Neuronal stem cell (in vitro differentiated cells): ENCODE results near the gene ADGRV1.

ENCODE experiments used
- DNase-seq: peaks from one replicate; pipeline ENCODE4 v3.0.0-alpha.2; 2013; ENCODE audit warnings: low spot score
- H2AFZ ChIP-seq: one replicate; pipeline ENCODE4 v1.6.1; 2013; ENCODE audit warnings: mild to moderate bottlenecking, low read length, inconsistent platforms
- H2AK5ac ChIP-seq: 2 replicates; pipeline ENCODE4 v1.6.1; 2013; ENCODE audit warnings: low read depth, mild to moderate bottlenecking, inconsistent platforms, low read length, moderate library complexity, mixed read lengths
- H2BK120ac ChIP-seq: 2 replicates; pipeline ENCODE4 v1.6.1; 2013; ENCODE audit warnings: low read depth, mild to moderate bottlenecking, inconsistent platforms, low read length, moderate library complexity, mixed read lengths
- H2BK12ac ChIP-seq: one replicate; pipeline ENCODE4 v1.6.1; 2013; ENCODE audit warnings: low read length, inconsistent platforms
- H2BK15ac ChIP-seq: 2 replicates; pipeline ENCODE4 v1.6.1; 2013; ENCODE audit warnings: mild to moderate bottlenecking, low read length, inconsistent platforms, mixed read lengths
- H2BK5ac ChIP-seq: one replicate; pipeline ENCODE4 v1.6.1; 2013; ENCODE audit warnings: inconsistent platforms, mild to moderate bottlenecking, low read length, moderate library complexity
- H3K14ac ChIP-seq: one replicate; pipeline ENCODE4 v1.6.1; 2013; ENCODE audit warnings: low read length, inconsistent platforms
- H3K18ac ChIP-seq: 2 replicates; pipeline ENCODE4 v1.6.1; 2013; ENCODE audit warnings: low read length, inconsistent platforms
- H3K23ac ChIP-seq: 2 replicates; pipeline ENCODE4 v1.6.1; 2013; ENCODE audit warnings: low read depth, mild to moderate bottlenecking, mixed read lengths, low read length, inconsistent platforms; ENCODE audit not compliant: poor library complexity
- H3K27ac ChIP-seq: replicated peaks from 3 replicates; pipeline ENCODE4 v1.5.1; 2013; ENCODE audit warnings: low read length, inconsistent platforms
- H3K27me3 ChIP-seq, 3 experiments: 2 replicates each; pipeline ENCODE4 v1.6.1; 2013; ENCODE audit warnings: low read length in 3 of 3, mild to moderate bottlenecking in 2 of 3, inconsistent platforms in 1 of 3, low read depth in 1 of 3, mixed read lengths in 1 of 3, moderate library complexity in 1 of 3; ENCODE audit not compliant: control insufficient read depth in 3 of 3, insufficient read depth in 3 of 3
- H3K36me3 ChIP-seq, 2 donors: replicated peaks in 1 of 2; 2 replicates each; pipeline ENCODE4 v1.6.1; 2013; ENCODE audit warnings: low read length in 2 of 2; ENCODE audit not compliant: control insufficient read depth in 2 of 2, insufficient read depth in 2 of 2
- H3K4ac ChIP-seq: 2 replicates; pipeline ENCODE4 v1.6.1; 2013; ENCODE audit warnings: inconsistent platforms, mild to moderate bottlenecking, low read length, moderate library complexity
- H3K4me1 ChIP-seq, 2 donors: 1 replicate in 1 of 2; 2 replicates in 1 of 2; pipeline ENCODE4 v1.6.1; 2013; ENCODE audit warnings: low read length in 2 of 2, low read depth in 1 of 2; ENCODE audit not compliant: control insufficient read depth in 2 of 2, insufficient read depth in 1 of 2
- H3K4me2 ChIP-seq: one replicate; pipeline ENCODE4 v1.6.1; 2013; ENCODE audit warnings: mild to moderate bottlenecking, low read length, inconsistent platforms; ENCODE audit not compliant: insufficient read depth, poor library complexity, severe bottlenecking
- H3K4me3 ChIP-seq, 2 donors: 2 replicates each; pipeline ENCODE4 v1.5.1; 2013; ENCODE audit warnings: low read length in 2 of 2, mild to moderate bottlenecking in 2 of 2, inconsistent platforms in 1 of 2, moderate library complexity in 1 of 2
- H3K79me1 ChIP-seq: one replicate; pipeline ENCODE4 v1.6.1; 2013; ENCODE audit warnings: low read depth, mild to moderate bottlenecking, inconsistent platforms, low read length, moderate library complexity
- H3K9ac ChIP-seq: one replicate; pipeline ENCODE4 v1.6.1; 2013; ENCODE audit warnings: mild to moderate bottlenecking, low read depth, low read length, inconsistent platforms; ENCODE audit not compliant: poor library complexity
- H3K9me3 ChIP-seq, 2 donors: replicated peaks in 1 of 2; 2 replicates each; pipeline versions ENCODE3 to v1.6.1; 2013; ENCODE audit warnings: low read length in 2 of 2, mild to moderate bottlenecking in 2 of 2, inconsistent platforms in 1 of 2, low read depth in 1 of 2, mixed read lengths in 1 of 2, moderate library complexity in 1 of 2; ENCODE audit not compliant: control insufficient read depth in 2 of 2, insufficient read depth in 1 of 2
- H4K8ac ChIP-seq: one replicate; pipeline ENCODE4 v1.6.1; 2013; ENCODE audit warnings: low read depth, mild to moderate bottlenecking, inconsistent platforms, low read length, moderate library complexity
- H4K91ac ChIP-seq: one replicate; pipeline ENCODE4 v1.6.1; 2013; ENCODE audit warnings: low read length, low read depth, mild to moderate bottlenecking, inconsistent platforms; ENCODE audit not compliant: poor library complexity
- WGBS, 2 donors: extraction: QIAGEN DNeasy Blood & Tissue Kit; methylation state at CpG; one replicate each; pipeline ENCODE4 v1.1.7; 2013; ENCODE audit warnings: missing lambda C conversion rate in 2 of 2, mixed read lengths in 1 of 2; ENCODE audit not compliant: insufficient read length in 2 of 2, insufficient replicate concordance in 1 of 2; ENCODE audit errors: extremely low coverage in 2 of 2; 5-methylcytosine and 5-hydroxymethylcytosine counted together

ADGRV1 gene

GRCh38 chr5:90877049-90877448 lies 318.5 kb downstream of the ADGRV1 start:
- Histone ChIP-seq H3K36me3 (peaks cover 0 to 18% of the 10 kb centered on the region in 2 donors), H3K4me3 (no peak overlapping the region), H2AFZ (no peak overlapping the region), H3K23ac (no peak overlapping the region), H3K4ac (no peak overlapping the region), H2BK15ac (no peak overlapping the region), H4K91ac (no peak overlapping the region), H2BK120ac (no peak overlapping the region), H2BK5ac (no peak overlapping the region), H3K27me3 (no peaks in the 10 kb centered on the region), H2AK5ac (no peak overlapping the region), H4K8ac (no peak overlapping the region), H3K14ac (no peak overlapping the region), H3K4me1 (peaks cover 3 to 8% of the 10 kb centered on the region in 2 donors), H3K9me3 (peaks cover 0 to 1% of the 10 kb centered on the region in 2 donors), H3K27ac (no peak overlapping the region), H3K9ac (no peak overlapping the region), H2BK12ac (no peak overlapping the region), H3K18ac (no peak overlapping the region), H3K79me1 (no peaks in the 10 kb centered on the region), H3K4me2 (no peak overlapping the region)
- WGBS, 2 donors, result no CpG with 5 or more reads among the region's 2 CpGs
- no peak for DNase-seq

- no peak overlapping the region for H2BK5ac ChIP-seq
- WGBS, 2 donors, result no CpG with 5 or more reads among the region's 7 CpGs
These were observed 319.5 kb downstream of the ADGRV1 start for GRCh38 chr5:90878081-90878480.

GRCh38 chr5:90878549-90879196 lies 320.1 kb downstream of the ADGRV1 start:
- Histone ChIP-seq H3K27me3 (no peaks in the 10 kb centered on the region), H3K4me2 (no peak overlapping the region), H2BK15ac (no peak overlapping the region), H3K9ac (no peak overlapping the region), H3K27ac (no peak overlapping the region), H2AFZ (no peak overlapping the region), H3K9me3 (peaks cover 0 to 1% of the 10 kb centered on the region in 2 donors), H2BK12ac (no peak overlapping the region), H3K23ac (no peak overlapping the region), H3K14ac (no peak overlapping the region), H3K4me1 (peaks cover 3 to 8% of the 10 kb centered on the region in 2 donors), H2BK120ac (no peak overlapping the region), H2BK5ac (no peak overlapping the region), H3K79me1 (no peaks in the 10 kb centered on the region), H2AK5ac (no peak overlapping the region), H3K36me3 (peaks cover 0 to 18% of the 10 kb centered on the region in 2 donors), H3K18ac (no peak overlapping the region), H4K8ac (no peak overlapping the region), H3K4me3 (no peak overlapping the region), H3K4ac (no peak overlapping the region), H4K91ac (no peak overlapping the region)
- DNase-seq, result no peak
- no CpG with 5 or more reads among the region's 3 CpGs for WGBS, 2 donors

More at GRCh38 chr5:90878081-90878480, 319.5 kb downstream of the ADGRV1 start:
- H3K79me1 ChIP-seq, result no peaks in the 10 kb centered on the region
- H2AK5ac ChIP-seq, result no peak overlapping the region
- no peak overlapping the region for H2BK15ac ChIP-seq
- peaks cover 0 to 18% of the 10 kb centered on the region in 2 donors for H3K36me3 ChIP-seq
- no peak overlapping the region for H3K18ac ChIP-seq
- H3K4ac ChIP-seq, result no peak overlapping the region
- no peaks in the 10 kb centered on the region for H3K27me3 ChIP-seq
- H3K23ac ChIP-seq, result no peak overlapping the region
- H3K27ac ChIP-seq, result no peak overlapping the region
- no peak for DNase-seq
- no peak overlapping the region for H3K14ac ChIP-seq
- no peak overlapping the region for H4K91ac ChIP-seq
- H2BK120ac ChIP-seq, result no peak overlapping the region
- H3K4me1 ChIP-seq, result peaks cover 3 to 8% of the 10 kb centered on the region in 2 donors
- H2BK12ac ChIP-seq, result no peak overlapping the region
- H3K9ac ChIP-seq, result no peak overlapping the region
- H4K8ac ChIP-seq, result no peak overlapping the region
- H2AFZ ChIP-seq, result no peak overlapping the region
- no peak overlapping the region for H3K4me3 ChIP-seq
- H3K4me2 ChIP-seq, result no peak overlapping the region
- peaks cover 0 to 1% of the 10 kb centered on the region in 2 donors for H3K9me3 ChIP-seq

DNA sequence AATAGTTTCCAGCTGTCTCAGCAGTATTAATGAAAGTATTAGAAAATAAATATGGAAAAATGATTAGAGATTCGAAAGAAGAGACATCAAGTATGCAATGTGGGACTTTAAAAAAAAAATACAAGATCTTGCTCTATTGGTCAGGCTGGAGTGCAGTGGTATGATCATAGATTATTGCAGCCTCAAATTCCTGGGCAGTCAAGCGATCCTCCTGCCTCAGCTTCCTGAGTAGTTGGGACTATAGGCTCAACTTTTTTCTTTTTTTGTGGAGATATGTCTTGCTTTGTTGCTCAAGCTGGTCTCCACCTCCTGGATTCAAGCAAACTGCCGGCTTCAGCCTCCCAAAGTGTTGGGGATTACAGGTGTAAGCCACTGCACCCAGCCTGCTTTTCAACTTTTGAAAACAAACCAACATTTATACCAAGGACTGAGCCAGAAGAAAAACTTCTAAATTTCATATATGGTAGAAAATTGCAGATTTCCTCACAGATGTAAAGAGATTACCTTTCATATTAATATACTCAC lies 323.1 kb downstream of the ADGRV1 start:
- peaks cover 0 to 1% of the 10 kb centered on the region in 2 donors for H3K9me3 ChIP-seq
- no peak overlapping the region for H3K4me3 ChIP-seq
- no peak overlapping the region for H2BK120ac ChIP-seq
- WGBS, 2 donors, result 100% methylated on average over 1 of the region's 3 CpGs
- no peak overlapping the region for H3K9ac ChIP-seq
- no peak overlapping the region for H4K8ac ChIP-seq
- no peak overlapping the region for H2BK12ac ChIP-seq
- no peak for DNase-seq
- H2BK15ac ChIP-seq, result no peak overlapping the region
- no peaks in the 10 kb centered on the region for H3K79me1 ChIP-seq
- no peaks in the 10 kb centered on the region for H3K27me3 ChIP-seq
- H3K14ac ChIP-seq, result no peak overlapping the region
- H3K23ac ChIP-seq, result no peak overlapping the region
- no peak overlapping the region for H2AK5ac ChIP-seq
- H3K4me1 ChIP-seq, result peaks cover 0 to 1% of the 10 kb centered on the region in 2 donors
- no peak overlapping the region for H3K4me2 ChIP-seq
- H2AFZ ChIP-seq, result no peak overlapping the region
- H3K27ac ChIP-seq, result no peak overlapping the region
- no peak overlapping the region for H3K18ac ChIP-seq
- H3K36me3 ChIP-seq, result peaks cover 0 to 18% of the 10 kb centered on the region in 2 donors
- no peak overlapping the region for H2BK5ac ChIP-seq
- no peak overlapping the region for H4K91ac ChIP-seq
- no peak overlapping the region for H3K4ac ChIP-seq
